ENCODE measurements around the gene NRG3.
A peak's percentile ranks its signal among the peaks of the same experiment; 100 is the strongest.

NRG3 gene

DNA sequence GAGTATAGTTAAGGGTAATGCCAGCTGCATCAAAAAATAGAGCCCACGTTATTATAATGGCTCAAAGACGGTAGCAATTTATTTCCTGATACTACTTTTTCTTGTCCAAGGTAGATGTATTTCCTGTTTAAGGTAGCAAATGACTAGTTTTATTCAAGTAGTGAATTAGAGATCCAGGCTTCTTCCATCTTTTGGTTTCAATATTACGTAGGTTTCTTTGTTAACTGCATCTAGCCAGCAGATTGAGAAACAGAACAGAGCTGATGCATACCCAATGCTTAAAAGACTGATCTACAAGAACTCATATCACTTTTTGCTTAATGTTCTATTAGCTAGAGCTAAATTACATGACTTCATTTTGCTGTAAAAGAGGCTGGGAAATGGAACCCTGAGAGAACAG, 992.1 kb downstream of the NRG3 start:
- no peak for DNase-seq

DNA sequence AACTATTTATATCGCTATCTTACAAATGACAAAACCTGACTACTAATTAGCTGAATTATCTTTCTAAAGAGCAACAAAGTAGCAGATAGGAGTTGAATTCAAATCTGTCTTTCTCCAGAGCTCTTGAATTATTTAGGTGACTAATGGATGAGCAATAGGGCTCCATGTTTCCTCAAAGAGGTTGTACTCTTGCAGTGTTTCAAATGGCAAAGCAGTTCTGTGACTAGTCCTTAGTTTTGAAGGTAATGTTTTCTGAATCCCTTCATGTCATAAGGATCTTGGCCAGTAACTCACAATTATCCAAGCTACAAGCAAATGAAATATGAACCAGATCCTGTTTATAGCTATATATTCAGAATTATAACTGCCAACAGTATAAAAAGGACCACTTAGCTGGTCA, 999.7 kb downstream of the NRG3 start:
- DNase-seq: no peak

DNA sequence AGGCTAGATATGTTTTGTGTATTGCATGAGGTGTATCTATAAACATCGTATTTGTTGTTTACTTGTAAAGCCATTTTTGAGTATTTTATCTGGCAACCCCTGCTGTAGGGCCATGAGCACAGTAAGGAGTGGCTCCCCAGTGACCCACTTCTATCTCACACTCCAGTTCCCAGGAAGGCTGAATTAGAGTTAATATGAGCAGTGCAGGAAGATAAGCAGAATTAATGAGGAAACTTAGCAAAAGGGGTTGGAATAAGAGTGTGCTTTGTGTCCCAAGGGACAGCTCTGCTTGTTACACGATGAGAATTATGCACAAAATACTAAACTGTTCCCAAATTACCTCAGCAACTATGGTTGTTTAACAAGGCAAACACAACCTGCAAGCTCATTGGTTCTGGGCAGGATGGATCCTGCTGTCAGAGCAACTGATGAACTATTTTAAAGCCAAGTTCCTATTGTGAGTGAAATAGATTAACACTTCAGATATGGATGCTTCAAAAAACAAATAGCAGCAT, 1005.8 kb downstream of the NRG3 start:
- no peak for DNase-seq

DNA sequence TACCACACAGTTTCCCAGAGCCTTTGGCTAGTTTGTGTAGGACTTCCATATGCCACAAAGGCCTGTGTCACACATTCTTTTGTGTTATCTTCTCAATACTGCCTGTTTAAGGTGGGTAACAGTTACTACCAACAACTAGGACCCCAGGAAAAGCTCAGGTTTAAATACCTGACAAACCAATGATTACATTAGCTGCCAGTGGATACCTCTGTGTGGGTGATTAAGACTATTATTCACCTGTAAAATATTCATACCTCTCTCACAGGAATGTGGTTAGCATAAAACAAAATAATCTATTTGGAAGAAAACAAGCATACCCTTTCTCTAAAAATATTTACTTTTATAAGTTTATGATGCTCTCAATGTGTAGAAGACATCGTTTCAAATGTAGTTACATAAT, 1007.7 kb downstream of the NRG3 start:
- no peak for DNase-seq

DNA sequence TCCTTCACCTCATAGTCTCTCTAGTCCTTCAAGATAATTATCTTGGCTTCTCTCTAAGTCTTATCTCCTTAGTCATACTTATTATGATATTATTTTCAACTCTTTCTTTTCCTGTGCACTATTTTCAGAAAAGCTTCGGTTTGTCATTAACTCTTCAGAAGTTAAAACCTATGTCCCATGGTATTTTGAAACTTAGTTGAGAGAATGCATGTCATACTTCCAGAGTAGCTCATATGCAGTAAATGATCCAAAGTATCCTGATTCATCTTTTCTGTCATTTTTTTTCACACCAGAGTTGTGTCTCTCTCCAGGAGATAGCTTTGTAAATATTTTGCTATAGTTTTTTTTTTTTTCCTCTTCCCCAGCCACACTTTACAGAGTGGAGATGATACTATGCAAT, 1008.6 kb downstream of the NRG3 start:
- no peak for DNase-seq

DNA sequence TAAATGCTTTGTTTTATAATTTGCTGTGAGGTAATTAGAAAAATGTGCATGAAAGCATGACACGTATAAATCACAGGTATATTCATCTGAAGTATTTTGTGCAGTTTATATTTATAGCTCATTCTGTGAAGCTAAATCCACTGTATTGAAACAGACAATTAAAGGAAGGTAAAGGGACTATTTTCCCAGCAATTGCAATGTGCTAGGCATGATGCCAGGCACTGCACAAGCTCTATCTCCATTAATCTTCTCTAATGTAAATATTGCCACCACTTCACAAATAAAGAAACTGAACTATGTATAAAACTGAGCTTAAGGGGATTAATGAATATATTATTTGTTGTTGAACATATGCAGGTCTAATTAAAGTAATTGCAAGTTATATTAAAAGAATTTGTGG, 1012.5 kb downstream of the NRG3 start:
- DNase-seq: peak; percentile 28

DNA sequence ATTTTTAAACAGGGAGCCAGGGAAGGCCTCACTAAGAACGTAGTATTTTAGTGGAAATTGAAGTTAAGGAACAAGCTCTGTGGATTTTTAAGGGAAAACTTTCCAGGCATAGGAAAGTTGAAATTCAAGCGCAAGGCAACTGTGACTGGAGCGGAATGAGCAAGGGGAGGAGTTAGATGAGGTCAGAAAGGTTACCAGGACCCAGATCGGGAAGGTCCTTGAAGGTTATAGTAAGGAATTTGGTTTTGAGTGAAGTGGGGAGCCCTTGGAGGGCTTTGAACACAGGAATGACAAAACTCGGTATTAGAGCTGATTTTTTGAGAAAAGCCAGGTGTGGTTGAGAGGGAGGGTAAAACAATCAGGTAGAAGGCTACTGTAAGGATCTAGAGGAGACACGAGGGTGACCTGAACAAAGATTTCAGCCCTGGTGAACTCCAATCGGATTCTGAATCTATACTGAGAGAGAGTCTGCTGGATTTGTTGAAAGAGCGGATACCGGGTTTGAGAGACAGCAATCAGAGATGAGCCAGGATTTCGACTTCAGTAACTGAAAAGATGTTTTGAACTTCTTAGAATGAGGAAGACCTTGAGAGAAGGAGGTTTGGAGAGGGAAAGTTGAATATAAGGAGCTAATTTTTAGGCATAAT, 1013.9 kb downstream of the NRG3 start:
- DNase-seq: no peak

DNA sequence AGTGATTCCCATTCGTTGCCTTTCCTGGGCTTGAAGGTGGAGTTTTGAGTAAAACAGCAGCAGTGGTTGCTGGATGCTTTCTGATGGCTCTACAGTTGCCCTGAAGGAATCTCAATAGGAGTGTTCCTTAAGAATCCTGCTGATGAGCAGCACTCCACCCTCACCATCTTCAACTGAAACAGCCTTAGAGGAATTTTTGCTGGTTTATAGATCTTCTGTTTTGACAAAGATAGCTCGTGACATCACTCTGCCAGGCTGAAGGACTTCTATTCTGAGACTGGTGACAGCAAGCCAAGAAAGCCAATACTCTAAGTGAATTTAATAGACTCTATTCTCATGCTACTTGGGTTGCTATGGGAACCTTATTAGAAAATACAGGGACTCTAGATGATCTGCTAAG, 1014.7 kb downstream of the NRG3 start:
- no peak for DNase-seq

DNA sequence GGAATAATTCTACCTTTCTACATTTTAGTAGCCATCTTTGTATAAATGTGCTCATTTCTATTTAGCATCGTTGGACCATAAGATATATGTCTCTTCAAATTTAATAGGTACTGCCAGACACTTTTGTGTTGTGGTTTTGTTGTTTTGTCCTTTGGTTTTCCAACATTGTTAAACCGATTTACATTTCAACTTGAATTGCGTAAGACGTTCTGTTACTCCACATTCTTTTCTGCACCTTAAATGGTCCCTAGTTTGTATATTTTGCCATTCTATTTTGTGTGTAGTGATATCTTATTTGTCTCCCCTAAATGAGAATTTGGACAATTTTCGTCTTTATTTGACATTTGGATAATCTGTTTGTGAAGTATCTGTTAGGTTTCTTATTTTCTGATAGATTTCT, 1015.6 kb downstream of the NRG3 start:
- no peak for DNase-seq

DNA sequence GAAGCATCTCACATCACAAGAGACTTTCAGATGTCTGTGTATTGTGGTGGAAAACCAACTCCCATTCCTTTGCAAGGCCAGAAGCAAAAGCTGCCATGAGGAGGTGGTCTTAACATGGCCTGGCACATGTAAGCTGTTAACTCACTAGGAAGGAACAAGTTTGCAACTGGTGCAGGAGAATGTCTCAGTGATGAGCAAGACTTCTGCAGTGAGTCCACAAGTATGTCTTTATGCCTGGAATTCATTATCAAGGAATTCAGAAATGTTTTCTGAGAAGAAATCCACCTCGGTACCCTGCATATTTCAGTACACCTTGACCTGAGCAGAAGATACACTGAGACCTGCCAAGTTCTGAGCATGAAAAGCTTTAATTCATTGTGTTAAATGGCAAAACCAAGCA, 1033.1 kb downstream of the NRG3 start:
- DNase-seq: no peak

DNA sequence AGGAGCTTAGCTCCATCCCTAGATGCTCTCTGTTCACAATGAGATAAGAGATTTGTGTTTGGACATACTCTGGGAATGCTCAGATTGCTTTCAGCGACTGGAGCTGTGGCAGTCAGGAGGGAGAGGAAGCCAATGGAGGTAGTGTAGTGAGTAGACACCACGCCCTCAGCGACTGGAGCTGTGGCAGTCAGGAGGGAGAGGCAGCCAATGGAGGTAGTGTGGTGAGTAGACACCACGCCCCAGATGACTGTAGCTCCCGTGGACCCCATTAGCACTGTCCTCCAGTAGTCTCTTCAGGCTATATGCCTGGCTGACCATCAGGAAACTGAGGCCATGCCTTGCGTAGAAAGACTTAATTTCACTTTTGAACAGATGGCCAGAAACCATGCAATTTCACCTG, 1033.8 kb downstream of the NRG3 start:
- no peak for DNase-seq

DNA sequence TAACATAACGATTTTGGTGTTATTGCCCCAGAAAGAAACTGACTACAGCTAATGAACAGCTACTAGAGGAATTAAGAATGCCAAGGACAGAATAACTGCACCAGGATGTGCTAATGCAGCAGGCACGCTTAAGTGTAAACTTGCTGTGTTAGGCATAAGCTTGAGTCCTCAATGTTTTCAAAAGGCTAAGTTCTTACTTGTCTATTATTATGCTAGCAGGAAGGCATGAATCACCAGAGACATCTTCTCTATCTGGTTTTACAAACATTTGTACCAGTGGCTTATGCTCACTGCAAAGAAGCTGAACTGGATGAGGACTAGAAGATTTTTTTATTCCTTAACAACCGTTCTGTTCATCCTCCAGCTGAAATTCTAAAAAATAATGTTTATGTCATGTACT, 1035.3 kb downstream of the NRG3 start:
- DNase-seq: no peak

DNA sequence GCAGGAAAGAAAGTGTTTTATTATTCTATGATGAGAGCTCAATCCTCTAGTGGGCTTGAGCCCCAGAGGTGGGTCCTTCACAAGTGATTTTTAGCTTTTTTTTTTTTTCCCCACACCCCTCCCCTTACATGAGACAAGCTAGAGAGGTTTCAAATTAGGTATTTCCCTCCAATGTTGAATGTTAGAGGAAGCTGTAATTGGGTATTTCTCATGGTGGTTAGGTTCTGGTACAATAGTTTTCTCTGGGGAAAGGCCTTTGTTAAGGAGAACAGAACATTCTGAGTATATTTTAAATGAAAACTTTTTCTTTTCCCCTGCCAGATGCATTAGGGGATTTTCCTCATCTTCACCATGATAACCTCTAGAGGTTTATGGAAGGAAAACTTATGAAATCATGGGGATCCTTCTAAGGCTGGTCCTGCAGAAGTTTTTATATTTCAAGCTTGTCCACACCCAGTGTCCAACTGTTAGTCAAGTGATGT, 1039.7 kb downstream of the NRG3 start:
- DNase-seq: no peak

DNA sequence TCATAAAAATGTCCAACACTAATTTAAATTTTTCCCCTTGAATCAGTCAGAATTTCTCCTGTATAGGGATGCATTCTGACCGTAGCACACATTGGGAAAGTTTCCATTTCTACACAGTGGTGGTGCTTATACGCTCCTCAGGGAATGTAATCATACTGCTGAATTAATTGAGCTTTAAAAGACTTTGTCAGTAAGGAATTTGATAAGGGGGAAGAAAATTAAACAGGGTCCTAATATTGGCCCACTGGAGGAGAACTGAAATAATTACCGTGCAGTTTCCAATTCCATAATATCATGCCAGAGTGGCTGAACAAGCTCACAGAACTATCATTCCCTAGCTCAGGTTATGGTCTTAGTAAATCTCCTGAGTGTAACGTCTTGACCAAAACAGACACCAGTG, 1041.9 kb downstream of the NRG3 start:
- DNase-seq: no peak

DNA sequence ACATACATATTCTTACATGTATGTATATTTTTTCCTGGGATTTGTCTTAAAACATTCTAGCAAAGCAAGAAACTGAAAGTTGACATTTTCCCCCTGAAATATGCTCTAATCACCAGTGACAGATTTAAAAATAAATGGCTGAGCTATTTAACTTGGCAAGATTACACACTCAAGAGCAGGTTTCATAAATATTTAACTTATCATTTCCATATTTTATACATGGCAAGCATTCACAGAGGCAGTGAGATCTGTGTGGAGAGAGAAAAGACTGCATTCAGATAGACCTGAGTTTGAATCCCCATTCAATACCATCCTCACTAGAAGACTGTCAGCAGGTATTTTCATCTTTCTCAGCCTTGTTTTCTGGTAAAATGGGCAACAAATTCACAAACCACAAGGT, 1043.0 kb downstream of the NRG3 start:
- DNase-seq: no peak

DNA sequence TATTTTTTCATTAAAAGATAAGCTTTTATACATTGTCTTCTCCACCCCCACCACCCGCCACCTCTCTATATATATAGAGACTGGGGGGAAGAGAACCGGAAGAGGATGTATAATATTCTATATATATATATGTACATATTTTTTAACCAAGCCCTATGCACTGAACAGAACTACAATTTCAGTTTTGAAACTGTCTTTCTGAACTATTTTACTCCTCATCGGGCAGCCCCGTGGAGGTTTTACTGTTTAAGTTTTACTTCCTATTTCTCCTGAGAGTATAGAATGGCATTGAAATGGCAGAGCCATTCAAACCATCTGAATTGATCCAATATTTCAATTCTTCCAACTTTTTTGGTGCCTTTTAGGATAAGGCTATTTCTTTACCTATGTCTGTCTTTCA, 1047.1 kb downstream of the NRG3 start:
- DNase-seq: no peak

DNA sequence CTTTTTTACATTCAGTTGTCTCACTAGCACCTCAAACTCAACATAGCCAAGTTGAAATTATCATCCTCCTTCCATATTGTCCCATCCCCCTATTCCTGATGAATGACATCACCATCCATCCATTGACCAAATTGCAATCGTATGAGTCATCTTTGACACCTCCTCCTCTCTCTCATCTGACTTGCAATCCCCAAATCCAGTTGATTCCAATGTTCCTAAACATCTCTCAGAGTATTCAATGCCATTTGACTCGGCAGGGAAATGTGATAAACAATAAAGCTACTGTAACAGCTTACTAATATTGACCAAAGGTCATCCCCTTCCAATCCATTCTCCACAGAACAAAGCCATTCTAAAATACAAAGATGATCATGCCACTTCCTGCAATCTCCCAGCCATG, 1047.8 kb downstream of the NRG3 start:
- no peak for DNase-seq

DNA sequence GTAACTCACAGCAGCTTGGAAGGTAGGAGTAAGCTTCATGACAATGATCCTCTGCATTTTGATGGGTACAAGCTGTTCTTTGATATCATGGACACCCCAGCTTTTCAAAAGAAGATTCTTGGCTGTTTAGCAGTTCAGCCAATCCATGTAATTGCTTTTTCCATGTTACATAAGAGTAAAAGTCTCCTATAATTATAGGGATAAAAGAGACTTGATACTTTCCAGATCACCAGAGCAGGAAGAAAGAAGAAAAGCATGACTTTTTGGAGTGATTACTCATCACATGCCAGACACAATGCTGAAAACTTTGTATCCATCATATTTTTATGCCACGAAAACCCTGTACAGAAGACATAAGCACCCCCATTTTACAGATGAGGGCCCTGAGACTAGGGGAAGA, 1049.7 kb downstream of the NRG3 start:
- DNase-seq: no peak

DNA sequence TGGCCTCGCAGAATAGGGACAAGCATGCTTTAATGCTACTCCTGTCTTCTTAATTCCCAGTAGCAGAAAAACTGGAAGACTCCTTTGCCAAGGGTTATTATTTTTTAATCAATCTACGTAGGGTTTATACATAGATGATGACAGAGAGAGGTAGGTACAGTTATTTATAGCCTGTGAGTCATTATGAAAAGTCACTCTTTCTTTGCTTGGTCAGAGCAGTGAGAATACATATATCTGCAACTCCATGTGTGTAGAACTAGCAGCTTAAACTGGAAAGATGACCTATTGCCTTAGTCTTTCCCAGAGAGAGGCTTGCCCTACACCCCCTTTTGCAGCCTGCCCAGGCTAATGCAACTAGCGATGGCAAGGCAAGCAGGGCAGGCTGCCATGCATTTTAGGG, 1050.6 kb downstream of the NRG3 start:
- no peak for DNase-seq

DNA sequence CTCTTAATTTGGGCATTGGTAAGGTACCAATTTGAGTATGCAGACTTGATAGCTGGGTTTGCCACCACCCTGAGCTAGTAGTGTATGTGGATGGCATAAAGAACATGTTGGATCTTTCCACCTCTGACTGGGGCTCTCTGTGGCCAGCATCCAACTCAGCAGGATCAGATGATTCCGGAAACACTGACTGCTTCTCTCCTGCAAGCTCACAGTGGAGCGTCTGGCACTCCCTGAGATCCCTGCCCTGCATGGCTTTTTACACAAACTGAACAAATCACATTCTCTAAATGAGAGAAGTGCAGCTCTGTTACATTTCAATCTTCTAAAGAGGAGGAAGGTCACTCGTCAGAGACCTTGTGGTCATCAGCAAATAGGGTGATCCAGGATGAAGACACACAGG, 1057.5 kb downstream of the NRG3 start:
- no peak for DNase-seq

DNA sequence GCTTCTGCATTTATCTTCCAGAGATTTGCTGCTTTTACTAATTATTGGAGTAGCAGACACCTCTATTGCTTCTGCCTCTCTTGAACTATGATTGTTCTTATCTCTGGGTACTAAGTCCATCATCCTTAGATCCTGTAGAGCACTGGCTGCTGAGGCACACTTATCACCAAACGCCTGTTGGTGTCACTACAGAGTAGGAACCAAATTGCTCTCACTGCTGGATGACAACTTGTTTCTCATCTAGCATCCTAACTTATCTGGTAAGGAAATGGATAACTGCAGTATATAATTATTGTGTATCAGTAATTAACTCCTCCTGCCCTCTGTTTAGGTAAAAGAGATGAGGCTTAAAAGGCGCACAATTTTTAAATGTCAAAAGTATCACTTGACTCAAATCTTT, 1059.4 kb downstream of the NRG3 start:
- DNase-seq: no peak

DNA sequence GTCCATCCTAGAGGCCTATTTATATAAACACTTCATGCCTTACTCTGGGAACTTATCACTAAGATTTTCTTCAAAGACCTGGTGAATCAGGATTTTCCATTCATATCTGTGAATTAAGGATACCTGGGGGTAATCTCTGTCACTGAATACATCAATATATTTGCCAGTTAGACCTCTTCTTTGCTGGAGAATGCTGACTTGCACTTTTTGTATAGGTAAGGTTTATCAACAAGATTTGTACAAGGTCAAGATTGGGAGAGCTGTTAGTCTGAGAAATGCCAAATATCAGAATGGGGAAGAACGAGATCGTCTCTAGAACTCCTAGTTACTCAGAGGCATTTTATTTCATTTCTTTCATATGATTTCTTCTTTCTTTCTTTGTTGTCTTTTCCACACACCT, 1060.0 kb downstream of the NRG3 start:
- DNase-seq: no peak

DNA sequence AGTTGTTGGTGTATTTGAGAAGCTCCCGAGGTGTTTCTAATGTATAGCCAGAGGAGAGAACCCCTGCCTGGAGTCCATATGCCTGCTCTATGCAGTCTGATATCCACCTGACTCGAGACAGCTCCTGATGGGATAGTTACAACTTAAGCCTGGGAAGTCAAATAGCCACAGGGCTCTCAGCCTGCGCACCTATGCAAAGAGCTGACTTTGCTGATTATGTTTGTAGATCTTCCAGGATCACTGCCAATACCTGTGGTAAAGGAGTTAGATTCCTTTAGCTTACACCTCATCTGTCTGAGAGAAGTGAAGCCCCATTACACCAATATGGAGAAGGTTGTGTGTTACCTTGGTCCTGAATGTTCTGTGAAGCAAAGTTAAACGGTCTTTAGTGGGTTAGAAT, 1063.3 kb downstream of the NRG3 start:
- DNase-seq: no peak

DNA sequence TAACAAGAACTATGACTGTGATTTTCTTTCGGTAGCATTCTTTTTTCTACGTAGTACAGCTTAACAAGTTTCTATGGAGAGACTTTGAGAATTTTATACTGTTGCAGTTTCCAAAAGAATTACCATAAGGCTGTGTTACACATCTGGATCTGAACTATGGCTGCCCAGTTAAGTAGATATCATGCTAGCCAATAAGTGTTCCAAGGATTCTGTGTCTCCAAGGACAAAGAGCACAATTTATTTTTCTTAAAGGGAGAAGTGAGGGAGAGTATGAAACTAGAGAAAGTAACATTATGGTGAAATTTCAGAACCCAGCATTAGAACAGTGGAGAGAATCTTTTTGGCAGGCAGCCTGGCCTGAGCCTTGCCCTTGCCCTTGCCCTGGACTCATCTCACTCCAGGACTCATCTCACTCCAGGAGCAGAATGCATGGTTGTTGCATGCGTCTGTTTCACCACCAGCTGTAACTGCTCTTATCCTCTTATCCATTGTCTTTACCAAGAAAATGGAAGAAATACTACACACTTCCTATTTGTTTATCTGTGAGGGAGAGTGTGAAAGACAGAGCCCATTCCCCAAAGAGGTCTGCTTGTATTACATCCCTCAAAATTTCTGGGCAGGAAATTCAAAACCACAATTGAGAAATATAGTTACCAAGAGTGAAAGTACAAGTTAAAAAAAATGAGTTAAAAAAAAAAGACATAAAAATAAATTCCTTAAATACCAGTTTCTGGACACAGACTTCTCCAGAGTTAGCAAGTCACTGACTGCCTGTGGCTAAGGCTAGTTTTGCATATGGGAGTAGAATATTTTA, 1067.5 kb downstream of the NRG3 start:
- no peak for DNase-seq

DNA sequence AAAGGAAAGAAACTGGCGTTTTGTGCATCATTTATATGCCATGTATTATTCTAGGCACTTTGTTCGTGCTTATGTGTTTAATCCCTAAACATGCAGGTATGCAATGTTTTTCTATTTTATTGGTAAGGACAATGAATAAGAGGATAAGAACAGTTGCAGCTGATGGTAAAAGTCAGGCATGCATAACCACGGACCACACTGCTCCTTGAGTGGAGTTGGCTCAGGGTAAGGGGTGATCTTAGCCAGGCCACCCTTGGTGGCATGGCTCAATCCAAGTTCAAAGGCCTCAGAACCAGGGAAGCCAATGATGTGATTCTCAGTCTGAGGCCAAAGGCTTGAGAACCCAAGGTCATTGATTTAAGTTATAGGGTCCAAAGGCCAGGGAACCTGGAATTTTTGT, 1068.1 kb downstream of the NRG3 start:
- DNase-seq: no peak

Measured in NCI-H446 treated with DMSO at 0.1 percent for 48 hours (cell line).